SH-SY5Y (cell line): ENCODE results near the gene NUCB1.

Experiments
- GATA2 ChIP-seq: IDR thresholded peaks from 2 replicates; pipeline ENCODE4 v1.6.1; 2011; ENCODE audit warnings: mild to moderate bottlenecking, low read depth, low read length
- GATA3 ChIP-seq: IDR thresholded peaks from 2 replicates; pipeline ENCODE4 v1.6.1; 2011; ENCODE audit warnings: low read depth, mild to moderate bottlenecking, low read length, moderate library complexity

Gene NUCB1

GRCh38 chr19:48945817-48946216 lies 45.7 kb downstream of the NUCB1 start:
- TF ChIP-seq GATA3 (no peak), GATA2 (no peak)

- TF ChIP-seq GATA3 (no peak), GATA2 (no peak)
Measured at GRCh38 chr19:48946463-48947257, 46.5 kb downstream of the NUCB1 start.

DNA sequence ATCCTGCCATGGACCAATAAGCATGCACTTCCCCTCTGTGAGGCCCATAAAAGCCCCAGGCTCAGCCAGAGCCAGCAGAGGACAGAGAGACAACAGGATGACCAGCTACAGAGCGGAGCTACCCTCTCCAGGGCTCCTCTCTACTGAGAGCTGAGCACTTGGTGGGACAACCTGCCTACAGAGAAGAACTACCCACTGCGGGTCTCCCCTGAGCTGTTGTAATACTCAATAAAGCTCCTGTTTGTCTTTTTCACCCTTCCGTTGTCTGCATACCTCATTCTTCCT lies 47.1 kb downstream of the NUCB1 start:
- TF ChIP-seq GATA2 = no peak
- TF ChIP-seq GATA3 = no peak

- TF ChIP-seq GATA3 (no peak), GATA2 (no peak)
Measured at GRCh38 chr19:48950159-48950558, 50.0 kb downstream of the NUCB1 start.

DNA sequence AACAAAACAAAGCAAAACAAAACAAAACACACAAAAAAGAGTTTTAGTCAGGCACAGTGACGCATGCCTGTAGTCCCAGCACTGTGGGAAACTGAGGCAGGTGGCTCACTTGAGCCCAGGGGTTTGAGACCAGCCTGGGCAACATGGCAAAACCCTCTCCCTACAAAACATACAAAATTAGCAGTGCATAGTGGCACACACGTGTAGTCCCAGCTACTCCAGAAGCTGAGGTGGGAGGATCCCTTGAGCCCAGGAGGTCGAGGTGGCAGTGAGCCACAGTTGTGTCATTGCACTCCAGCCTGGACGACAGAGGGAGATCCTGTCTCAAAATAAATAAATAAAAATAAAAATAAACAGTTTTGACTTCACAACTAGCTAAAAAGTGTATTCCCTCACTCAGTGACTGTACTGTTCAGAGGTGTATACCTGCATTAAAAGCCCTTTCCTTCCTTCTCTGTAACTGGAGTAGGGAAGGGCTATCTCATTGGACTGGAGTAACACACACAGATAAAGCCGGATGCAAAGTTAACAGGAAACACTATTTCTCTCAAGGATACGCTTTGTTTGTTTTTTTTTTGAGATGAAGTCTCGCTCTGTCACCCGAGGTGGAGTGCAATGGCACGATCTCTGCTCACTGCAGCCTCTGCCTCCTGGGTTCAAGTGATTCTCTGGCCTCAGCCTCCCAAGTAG lies 50.9 kb downstream of the NUCB1 start:
- TF ChIP-seq GATA2 = no peak
- no peak for TF ChIP-seq GATA3

- TF ChIP-seq GATA3 (no peak), GATA2 (no peak)
Measured at GRCh38 chr19:48953141-48953540, 53.0 kb downstream of the NUCB1 start.

DNA sequence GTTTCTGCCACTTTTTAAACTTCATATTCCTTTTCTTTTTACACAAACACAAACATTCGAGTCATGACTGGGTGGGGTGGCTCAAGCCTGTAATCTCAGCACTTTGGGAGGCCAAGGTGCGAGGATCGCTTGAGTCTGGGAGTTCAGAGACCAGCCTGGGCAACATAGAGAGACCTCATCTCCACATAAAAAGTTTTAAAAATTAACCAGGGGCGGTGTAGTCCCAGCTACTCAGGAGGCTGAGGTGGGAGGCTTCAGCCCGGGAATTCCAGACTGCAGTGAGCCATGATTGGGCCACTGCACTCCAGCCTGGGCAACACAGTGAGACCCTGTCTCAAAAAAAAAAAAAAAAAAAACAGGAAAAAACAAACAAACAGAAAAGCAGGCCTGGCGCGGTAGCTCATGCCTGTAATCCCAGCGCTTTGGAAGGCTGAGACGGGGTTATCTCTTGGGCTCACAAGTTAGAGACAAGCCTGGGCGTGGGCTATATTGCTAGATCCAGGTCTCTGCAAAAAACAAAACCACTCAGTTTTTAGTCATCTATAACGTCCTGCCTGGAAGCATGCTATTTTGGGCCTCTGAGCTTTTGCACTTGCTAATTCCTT lies 54.0 kb downstream of the NUCB1 start:
- no peak for TF ChIP-seq GATA3
- no peak for TF ChIP-seq GATA2

- peak; percentile 58 for TF ChIP-seq GATA2
- TF ChIP-seq GATA3 = no peak
Measured at GRCh38 chr19:48954595-48955307, 54.6 kb downstream of the NUCB1 start, which contains the start of gene BAX. BAX (plus strand) TSS chr19:48954875; CDS start chr19:48954929, 54 bp downstream.

GRCh38 chr19:48955308-48955958 lies 55.3 kb downstream of the NUCB1 start:
- no peak for TF ChIP-seq GATA2
- no peak for TF ChIP-seq GATA3

DNA sequence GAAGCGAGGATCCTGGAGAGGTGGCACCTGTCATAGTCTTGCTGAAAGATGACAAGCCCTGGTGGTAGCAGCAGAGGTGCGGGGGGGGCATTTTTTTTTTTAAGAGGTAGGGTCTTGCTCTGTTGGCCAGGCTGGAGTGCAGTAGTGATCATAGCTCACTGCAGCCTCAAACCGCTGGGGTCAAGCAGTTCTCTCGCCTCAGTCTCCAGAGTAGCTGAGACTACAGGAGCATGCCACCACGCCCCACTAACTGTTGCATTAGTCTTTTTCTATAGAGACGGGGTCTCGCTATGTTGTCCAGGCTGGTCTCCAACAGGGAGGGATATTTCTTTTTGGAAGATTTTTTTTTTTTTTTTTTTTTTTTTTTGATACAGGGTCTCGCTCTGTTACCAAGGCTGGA lies 57.9 kb downstream of the NUCB1 start:
- TF ChIP-seq GATA2 (no peak), GATA3 (no peak)

DNA sequence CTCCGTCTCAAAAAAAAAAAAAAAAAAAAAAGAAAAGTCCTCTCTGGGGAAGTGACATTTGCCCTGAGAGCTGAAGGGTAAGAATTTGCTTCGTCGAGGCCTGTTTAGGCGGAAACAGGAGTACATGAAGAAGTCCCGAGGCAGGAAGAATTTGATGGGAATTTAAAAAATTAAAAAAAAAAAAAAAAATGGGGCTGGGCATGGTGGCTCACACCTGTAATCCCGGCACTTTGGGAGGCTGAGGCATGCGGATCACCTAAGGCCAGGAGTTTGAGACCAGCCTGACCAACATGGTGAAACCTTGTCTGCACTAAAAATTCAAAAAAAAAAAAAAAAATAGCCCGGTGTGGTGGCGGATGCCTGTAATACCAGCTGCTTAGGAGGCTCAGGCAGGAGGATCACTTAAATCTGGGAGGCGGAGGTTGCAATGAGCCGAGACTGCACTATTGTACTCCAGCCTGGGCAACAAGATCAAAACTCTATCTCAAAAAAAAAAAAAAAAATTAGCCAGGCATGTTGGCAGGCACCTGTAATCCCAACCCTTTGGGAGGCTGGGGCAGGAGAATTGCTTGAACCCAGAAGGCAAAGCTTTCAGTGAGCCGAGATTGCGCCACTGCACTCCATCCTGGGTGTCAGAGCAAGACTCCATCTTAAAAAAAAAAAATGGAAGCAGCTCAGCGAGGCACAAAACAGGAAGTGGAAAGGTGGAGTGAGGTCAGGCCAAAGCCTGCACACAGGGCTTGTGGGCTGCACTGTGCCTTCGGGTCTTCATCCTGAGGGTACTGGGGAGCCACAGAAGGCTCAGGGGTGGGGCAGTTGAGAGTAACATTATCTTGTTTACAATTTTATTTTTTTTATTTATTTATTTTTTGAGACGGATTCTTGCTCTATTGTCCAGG lies 59.5 kb downstream of the NUCB1 start:
- no peak for TF ChIP-seq GATA2
- no peak for TF ChIP-seq GATA3

- TF ChIP-seq GATA3 = no peak
- TF ChIP-seq GATA2 = no peak
Measured at GRCh38 chr19:48961051-48961649, 61.0 kb downstream of the NUCB1 start.
